Measurements from ENCODE around the gene SDHB.

The SDHB gene

DNA sequence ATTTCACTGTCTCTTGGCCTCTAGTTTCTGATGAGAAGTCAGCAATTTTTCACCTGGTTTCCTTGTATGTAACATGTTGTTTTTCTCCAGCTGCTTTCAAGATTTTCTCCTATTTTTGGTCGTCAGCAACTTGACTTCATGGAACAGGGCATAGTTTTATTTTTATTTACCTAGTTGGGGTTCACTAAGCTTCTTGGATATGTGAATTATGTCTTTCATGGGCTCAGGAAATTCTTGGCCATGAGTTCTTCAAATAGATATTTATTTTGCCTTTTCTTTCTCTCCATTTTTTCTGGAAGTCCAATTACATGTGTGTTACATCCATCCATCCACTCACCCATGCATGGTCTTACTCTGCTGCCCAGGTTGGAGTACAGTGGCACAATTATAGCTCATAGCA, 13.7 kb downstream of the SDHB start:
- TF ChIP-seq, protein P1, sequence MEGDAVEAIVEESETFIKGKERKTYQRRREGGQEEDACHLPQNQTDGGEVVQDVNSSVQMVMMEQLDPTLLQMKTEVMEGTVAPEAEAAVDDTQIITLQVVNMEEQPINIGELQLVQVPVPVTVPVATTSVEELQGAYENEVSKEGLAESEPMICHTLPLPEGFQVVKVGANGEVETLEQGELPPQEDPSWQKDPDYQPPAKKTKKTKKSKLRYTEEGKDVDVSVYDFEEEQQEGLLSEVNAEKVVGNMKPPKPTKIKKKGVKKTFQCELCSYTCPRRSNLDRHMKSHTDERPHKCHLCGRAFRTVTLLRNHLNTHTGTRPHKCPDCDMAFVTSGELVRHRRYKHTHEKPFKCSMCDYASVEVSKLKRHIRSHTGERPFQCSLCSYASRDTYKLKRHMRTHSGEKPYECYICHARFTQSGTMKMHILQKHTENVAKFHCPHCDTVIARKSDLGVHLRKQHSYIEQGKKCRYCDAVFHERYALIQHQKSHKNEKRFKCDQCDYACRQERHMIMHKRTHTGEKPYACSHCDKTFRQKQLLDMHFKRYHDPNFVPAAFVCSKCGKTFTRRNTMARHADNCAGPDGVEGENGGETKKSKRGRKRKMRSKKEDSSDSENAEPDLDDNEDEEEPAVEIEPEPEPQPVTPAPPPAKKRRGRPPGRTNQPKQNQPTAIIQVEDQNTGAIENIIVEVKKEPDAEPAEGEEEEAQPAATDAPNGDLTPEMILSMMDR (IDR thresholded peaks at IDR 0.05): no peak
- peaks cover 3% of the 10 kb centered on the region for H3K27me3 Mint-ChIP-seq (ENCODE audit: low read depth, poor library complexity)
- peaks cover 3% of the 10 kb centered on the region for H3K4me1 Mint-ChIP-seq
- H3K36me3 Mint-ChIP-seq (ENCODE audit: low read depth): peaks cover 44% of the 10 kb centered on the region
- H3K4me3 Mint-ChIP-seq: no peak overlapping the region
- H3K27ac Mint-ChIP-seq: peak overlapping the region; percentile 12
- H3K9me3 Mint-ChIP-seq: no peaks in the 10 kb centered on the region
- no peak for DNase-seq

DNA sequence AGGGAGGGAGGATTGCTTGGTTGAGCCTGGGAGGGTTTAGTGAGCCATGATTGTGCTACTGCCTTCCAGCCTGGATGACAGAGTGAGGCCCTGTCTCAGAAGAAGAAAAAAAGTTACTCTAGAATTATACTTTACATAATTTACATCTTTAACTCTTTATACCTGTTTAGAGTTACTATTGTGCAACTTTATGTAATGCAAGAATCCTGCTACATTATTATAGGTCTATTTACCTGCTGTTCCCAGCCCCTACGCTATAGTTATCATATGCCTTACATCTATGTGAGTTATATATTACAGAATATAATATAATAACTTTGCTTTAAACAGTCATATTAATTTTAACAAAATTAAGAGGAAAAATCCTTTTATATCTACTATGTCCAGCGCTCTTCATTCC, 14.3 kb downstream of the SDHB start:
- no peaks in the 10 kb centered on the region for H3K9me3 Mint-ChIP-seq
- H3K4me3 Mint-ChIP-seq: no peak overlapping the region
- no peak overlapping the region for H3K27ac Mint-ChIP-seq
- no peak for DNase-seq
- TF ChIP-seq, protein P1 (IDR thresholded peaks at IDR 0.05): no peak
- no peaks in the 10 kb centered on the region for H3K4me1 Mint-ChIP-seq
- H3K36me3 Mint-ChIP-seq (ENCODE audit: low read depth): peaks cover 38% of the 10 kb centered on the region
- peaks cover 3% of the 10 kb centered on the region for H3K27me3 Mint-ChIP-seq (ENCODE audit: low read depth, poor library complexity)

DNA sequence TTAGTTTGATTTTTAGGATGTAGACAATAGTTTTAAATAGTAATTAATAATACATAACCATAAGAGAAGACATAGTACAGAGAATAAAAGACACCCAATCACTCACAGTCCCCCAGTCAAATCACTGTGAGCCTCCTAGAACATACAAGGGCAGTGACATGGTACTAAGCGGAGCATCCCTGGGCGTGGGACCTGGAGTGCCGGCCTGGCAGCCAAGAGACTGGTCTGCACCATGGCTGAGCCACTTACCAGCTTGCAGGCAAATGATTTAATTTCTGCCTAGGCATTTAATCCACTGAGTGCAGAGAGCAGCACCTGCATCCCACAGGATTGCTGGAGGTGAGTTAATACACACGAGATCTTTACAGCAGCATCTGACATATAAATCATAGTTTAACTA, 20.4 kb downstream of the SDHB start:
- Mint-ChIP-seq H3K27ac (no peak overlapping the region), H3K9me3 (no peaks in the 10 kb centered on the region), H3K4me3 (no peak overlapping the region), H3K27me3 (ENCODE audit: low read depth, poor library complexity) (no peaks in the 10 kb centered on the region), H3K36me3 (ENCODE audit: low read depth) (peaks cover 14% of the 10 kb centered on the region), H3K4me1 (no peaks in the 10 kb centered on the region)
- DNase-seq: no peak
- TF ChIP-seq, protein P1 (IDR thresholded peaks at IDR 0.05): no peak

DNA sequence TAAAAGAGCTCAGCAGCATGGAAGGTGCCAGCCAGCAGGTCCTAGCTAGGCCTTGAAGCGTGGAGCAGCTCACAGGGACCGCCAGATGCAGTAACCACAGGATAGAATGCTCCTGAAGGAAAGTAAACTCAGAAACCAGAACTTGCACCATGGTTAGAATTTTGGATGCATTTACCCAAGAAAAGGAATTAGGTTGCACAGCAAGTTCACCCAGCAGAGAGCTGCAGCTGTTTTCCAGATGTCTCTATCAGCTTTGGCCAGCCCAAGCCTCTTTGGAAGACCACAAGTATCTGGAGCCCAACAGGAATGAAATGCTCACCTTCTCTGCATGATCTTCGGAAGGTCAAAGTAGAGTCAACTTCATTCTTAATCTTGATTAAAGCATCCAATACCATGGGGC, 21.1 kb downstream of the SDHB start:
- H3K4me1 Mint-ChIP-seq: no peaks in the 10 kb centered on the region
- DNase-seq: no peak
- H3K36me3 Mint-ChIP-seq (ENCODE audit: low read depth): peaks cover 16% of the 10 kb centered on the region
- TF ChIP-seq, protein P1 (IDR thresholded peaks at IDR 0.05): no peak
- no peak overlapping the region for H3K27ac Mint-ChIP-seq
- no peaks in the 10 kb centered on the region for H3K9me3 Mint-ChIP-seq
- no peak overlapping the region for H3K4me3 Mint-ChIP-seq
- no peaks in the 10 kb centered on the region for H3K27me3 Mint-ChIP-seq (ENCODE audit: low read depth, poor library complexity)

DNA sequence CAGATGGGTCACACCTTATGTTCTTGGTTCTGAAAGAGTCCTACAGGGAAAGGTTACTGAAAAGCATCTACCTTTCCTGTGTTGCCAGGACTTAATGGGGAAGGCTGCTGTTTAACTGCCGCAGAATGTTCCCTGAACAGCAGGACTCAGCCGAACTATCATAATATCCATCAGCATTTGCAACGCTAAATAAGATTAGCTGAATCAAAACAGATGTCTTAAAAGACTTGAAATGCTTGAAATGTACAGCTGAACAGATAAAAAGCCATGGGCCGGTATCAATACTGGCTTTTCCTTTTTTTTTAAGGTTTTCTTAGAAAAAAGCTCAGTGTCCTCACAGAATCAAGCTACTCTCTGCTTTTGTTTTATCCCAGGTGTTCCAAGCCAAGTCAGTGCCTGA, 22.4 kb downstream of the SDHB start:
- no peak overlapping the region for H3K4me3 Mint-ChIP-seq
- H3K27ac Mint-ChIP-seq: no peak overlapping the region
- no peaks in the 10 kb centered on the region for H3K9me3 Mint-ChIP-seq
- no peaks in the 10 kb centered on the region for H3K4me1 Mint-ChIP-seq
- DNase-seq: no peak
- no peaks in the 10 kb centered on the region for H3K27me3 Mint-ChIP-seq (ENCODE audit: low read depth, poor library complexity)
- TF ChIP-seq, protein P1 (IDR thresholded peaks at IDR 0.05): no peak
- H3K36me3 Mint-ChIP-seq (ENCODE audit: low read depth): peaks cover 25% of the 10 kb centered on the region

DNA sequence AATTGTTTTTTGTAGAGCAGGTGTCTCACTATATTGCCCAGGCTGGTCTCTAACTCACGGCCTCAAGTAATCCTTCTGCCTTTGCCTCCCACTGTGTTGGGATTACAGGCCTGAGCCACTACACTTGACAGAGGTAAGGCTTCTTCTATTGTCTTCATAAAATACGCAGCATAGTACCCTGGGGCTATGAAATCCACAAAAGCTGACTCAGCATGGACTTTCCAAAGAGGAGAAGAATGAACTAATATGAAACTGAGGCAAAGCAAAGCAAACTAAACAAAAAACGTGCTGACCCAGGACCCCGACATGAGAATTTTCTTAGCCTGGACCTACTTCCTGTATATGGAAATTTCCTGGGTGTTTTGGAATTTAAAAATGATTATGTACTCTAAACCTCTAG, 23.6 kb downstream of the SDHB start:
- Mint-ChIP-seq H3K4me3 (no peak overlapping the region), H3K9me3 (no peaks in the 10 kb centered on the region), H3K27me3 (ENCODE audit: low read depth, poor library complexity) (no peaks in the 10 kb centered on the region), H3K36me3 (ENCODE audit: low read depth) (peaks cover 25% of the 10 kb centered on the region), H3K27ac (no peak overlapping the region), H3K4me1 (no peaks in the 10 kb centered on the region)
- DNase-seq: no peak
- TF ChIP-seq, protein P1 (IDR thresholded peaks at IDR 0.05): no peak

All from nephron progenitor cell (in vitro differentiated cells).